ENCODE data around the gene MZB1. TPM values are rescaled to one million over a fixed set of nuclear protein-coding genes. Genes with fewer than 3 reads are reported as not detected.

Gene MZB1
- total RNA-seq, 1 donor from 2014 or later: not detected

DNA sequence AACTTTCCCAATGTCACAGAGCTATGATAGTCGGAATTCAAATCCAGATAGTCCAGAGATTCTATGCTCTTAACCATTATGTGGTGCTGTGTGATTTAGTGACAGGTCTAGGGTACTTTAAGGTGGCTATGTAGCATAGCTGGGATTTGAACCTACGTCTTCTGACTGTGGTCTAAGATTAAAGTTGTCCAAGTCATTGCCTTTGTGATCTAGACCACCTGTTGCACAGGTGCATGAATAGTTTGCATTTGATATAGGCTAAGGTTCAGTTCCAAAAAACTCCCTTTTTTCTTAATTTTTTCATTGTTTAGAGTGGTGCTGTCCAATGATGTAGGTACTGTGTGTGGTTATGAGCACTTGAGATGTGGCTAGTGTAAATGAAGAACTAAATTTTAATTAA lies 45.5 kb downstream of the MZB1 start:
- Histone ChIP-seq H3K4me1 (peaks cover 51% of the 10 kb centered on the region), H3K27me3 (no peaks in the 10 kb centered on the region), H3K27ac (no peak overlapping the region), H3K9me3 (no peaks in the 10 kb centered on the region), H3K36me3 (peaks cover 0 to 5% of the 10 kb centered on the region in 2 donors), H3K4me3 (no peak overlapping the region)
- intact Hi-C loops (cut with DNase I): no loop called here
- TF ChIP-seq, protein P1, sequence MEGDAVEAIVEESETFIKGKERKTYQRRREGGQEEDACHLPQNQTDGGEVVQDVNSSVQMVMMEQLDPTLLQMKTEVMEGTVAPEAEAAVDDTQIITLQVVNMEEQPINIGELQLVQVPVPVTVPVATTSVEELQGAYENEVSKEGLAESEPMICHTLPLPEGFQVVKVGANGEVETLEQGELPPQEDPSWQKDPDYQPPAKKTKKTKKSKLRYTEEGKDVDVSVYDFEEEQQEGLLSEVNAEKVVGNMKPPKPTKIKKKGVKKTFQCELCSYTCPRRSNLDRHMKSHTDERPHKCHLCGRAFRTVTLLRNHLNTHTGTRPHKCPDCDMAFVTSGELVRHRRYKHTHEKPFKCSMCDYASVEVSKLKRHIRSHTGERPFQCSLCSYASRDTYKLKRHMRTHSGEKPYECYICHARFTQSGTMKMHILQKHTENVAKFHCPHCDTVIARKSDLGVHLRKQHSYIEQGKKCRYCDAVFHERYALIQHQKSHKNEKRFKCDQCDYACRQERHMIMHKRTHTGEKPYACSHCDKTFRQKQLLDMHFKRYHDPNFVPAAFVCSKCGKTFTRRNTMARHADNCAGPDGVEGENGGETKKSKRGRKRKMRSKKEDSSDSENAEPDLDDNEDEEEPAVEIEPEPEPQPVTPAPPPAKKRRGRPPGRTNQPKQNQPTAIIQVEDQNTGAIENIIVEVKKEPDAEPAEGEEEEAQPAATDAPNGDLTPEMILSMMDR (IDR thresholded peaks at IDR 0.05): no peak
- no peak for TF ChIP-seq POLR2AphosphoS5 (IDR thresholded peaks at IDR 0.05; ENCODE audit: insufficient read depth in 1 of 2, low read depth in 1 of 2)
- no peak for TF ChIP-seq POLR2A (IDR thresholded peaks at IDR 0.05)
- no peak for DNase-seq (ENCODE audit: extremely low spot score in 2 of 2)

DNA sequence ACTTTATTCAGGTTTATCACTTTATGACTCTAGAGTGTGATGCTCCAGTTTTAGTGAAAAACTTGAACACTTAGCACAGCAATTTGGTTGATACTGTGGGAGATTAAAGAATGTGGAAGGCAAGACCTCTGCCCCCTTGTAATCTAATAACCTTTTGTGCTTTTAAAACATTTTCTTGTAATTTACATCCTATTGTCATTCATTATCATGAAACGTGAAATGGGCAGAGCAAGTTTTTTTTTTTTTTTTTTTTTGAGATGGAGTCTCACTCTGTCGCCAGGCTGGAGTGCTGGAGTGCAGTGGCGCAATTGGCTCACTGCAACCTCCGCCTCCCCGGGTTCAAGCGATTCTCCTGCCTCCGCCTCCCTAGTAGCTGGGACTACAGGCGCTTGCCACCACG lies 46.2 kb downstream of the MZB1 start:
- H3K9me3 ChIP-seq: no peaks in the 10 kb centered on the region
- no peaks in the 10 kb centered on the region for H3K27me3 ChIP-seq
- no peak for DNase-seq (ENCODE audit: extremely low spot score in 2 of 2)
- intact Hi-C loops (cut with DNase I): no loop called here
- H3K27ac ChIP-seq: no peak overlapping the region
- TF ChIP-seq POLR2AphosphoS5 (IDR thresholded peaks at IDR 0.05; ENCODE audit: insufficient read depth in 1 of 2, low read depth in 1 of 2) (no peak), POLR2A (IDR thresholded peaks at IDR 0.05) (no peak)
- TF ChIP-seq, protein P1 (IDR thresholded peaks at IDR 0.05): no peak
- peaks cover 0 to 5% of the 10 kb centered on the region in 2 donors for H3K36me3 ChIP-seq
- peak overlapping the region in 1 of 2 donors; percentile 1 for H3K4me3 ChIP-seq
- H3K4me1 ChIP-seq: peaks cover 48% of the 10 kb centered on the region

DNA sequence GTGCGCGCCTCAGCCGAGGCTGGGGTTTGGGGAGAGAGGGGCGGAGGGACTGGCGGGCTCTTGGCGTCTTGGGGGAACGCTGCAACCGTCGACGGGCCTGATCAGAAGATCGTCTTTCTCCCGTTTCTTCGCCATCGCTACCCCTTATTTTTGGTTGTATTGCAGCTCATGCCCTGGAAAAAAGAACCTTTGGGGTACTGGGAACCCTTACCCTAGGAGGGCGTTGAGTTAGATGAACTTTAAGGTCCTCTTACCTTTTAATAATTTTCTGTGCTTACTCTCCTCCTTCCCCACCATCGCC lies 47.3 kb downstream of the MZB1 start:
- no peaks in the 10 kb centered on the region for H3K9me3 ChIP-seq
- peaks cover 0 to 5% of the 10 kb centered on the region in 2 donors for H3K36me3 ChIP-seq
- H3K4me1 ChIP-seq: peaks cover 44% of the 10 kb centered on the region
- intact Hi-C loops (cut with DNase I): no loop called here
- DNase-seq (ENCODE audit: extremely low spot score in 2 of 2): no peak
- peak overlapping the region; percentile 100 for H3K27ac ChIP-seq
- peak overlapping the region; percentile 87 to 96 for H3K4me3 ChIP-seq
- no peaks in the 10 kb centered on the region for H3K27me3 ChIP-seq
- TF ChIP-seq POLR2AphosphoS5 (IDR thresholded peaks at IDR 0.05; ENCODE audit: insufficient read depth in 1 of 2, low read depth in 1 of 2) (no peak), POLR2A (IDR thresholded peaks at IDR 0.05) (no peak)
- TF ChIP-seq, protein P1 (IDR thresholded peaks at IDR 0.05): no peak

DNA sequence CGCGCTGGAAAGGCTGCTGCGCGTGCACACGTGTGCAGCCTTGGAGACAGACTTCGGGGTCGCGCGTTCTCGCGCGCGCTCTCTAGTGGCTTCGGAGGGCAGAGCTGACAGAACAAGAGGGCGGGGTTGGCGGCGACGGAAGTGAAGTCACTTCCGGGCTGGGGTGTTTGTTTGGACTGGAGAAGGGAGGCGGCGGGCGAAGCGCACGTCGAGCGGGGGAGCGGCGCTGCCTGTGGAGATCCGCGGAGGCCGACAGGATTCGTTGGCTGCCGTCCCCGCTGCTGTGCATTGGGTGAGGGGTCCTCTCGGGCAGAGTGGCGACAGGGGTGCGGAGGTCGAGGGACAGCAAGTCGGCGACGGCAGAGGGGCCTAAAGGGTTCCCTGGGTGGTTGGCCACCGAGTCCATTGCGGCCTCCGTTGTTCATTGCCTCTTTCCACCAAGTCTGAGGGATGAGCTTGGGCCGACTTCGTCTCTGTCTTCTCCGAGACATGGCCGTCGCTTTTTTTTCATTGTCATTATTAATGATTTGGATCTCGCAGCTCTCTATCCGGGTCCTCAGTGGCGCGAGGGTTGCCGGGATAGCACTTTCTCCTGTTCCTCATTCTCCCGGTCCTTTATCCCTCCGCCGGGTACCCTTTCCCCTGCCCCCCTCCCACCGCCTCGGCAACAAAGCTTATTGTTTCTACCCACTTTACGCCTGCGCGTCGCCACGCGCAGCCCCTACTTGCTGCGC lies 47.9 kb downstream of the MZB1 start, which contains the start of gene PAIP2:
Gene PAIP2, plus strand, starts transcription at position 166 of the 734 bp plus-strand sequence. CDS start 21,931 bp downstream, outside the sequence.
- Histone ChIP-seq H3K4me1 (peaks cover 43% of the 10 kb centered on the region), H3K27me3 (no peaks in the 10 kb centered on the region), H3K4me3 (peak within 1 kb of the TSS; percentile 87 to 96), H3K36me3 (peaks cover 0 to 5% of the 10 kb centered on the region in 2 donors), H3K27ac (peak within 1 kb of the TSS; percentile 100), H3K9me3 (no peaks in the 10 kb centered on the region)
- peak; percentile 95 to 98 for DNase-seq (ENCODE audit: extremely low spot score in 2 of 2)
- TF ChIP-seq POLR2AphosphoS5 (IDR thresholded peaks at IDR 0.05; ENCODE audit: insufficient read depth in 1 of 2, low read depth in 1 of 2) (peak; percentile 85 to 98), POLR2A (IDR thresholded peaks at IDR 0.05) (peak in 1 of 2 donors; percentile 89)
- TF ChIP-seq, protein P1 (IDR thresholded peaks at IDR 0.05): peak; percentile 51 to 73 (median 72)
- intact Hi-C loops (cut with DNase I): no loop called here

DNA sequence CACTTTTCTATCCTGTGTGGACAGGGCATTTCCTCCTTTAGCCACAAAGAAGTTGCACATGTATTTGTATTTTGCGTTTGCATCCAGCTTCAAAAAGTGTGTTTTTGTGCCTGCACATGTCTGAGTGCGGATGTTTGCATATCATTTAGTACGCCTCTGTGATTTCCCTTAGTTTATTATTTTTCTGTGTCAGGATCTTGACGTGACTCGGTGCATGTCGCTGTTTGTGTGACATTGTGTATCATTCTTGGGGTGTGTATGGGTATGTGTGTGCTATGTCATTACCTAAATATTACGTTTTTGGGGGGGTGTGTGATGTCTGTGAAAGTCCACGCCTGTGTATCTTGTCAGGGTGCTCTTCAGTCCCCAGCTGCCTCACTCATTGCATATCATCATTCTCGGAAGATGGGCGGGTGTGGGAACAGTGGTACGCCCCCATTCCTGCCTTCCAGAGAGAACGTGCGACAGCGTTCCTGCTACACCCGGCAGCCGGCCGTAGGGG lies 48.5 kb downstream of the MZB1 start:
- Histone ChIP-seq H3K4me3 (peak overlapping the region; percentile 87 to 96), H3K4me1 (peaks cover 37% of the 10 kb centered on the region), H3K36me3 (peaks cover 0 to 5% of the 10 kb centered on the region in 2 donors), H3K27me3 (no peaks in the 10 kb centered on the region), H3K27ac (peak overlapping the region; percentile 100), H3K9me3 (no peaks in the 10 kb centered on the region)
- TF ChIP-seq POLR2A (IDR thresholded peaks at IDR 0.05) (no peak), POLR2AphosphoS5 (IDR thresholded peaks at IDR 0.05; ENCODE audit: insufficient read depth in 1 of 2, low read depth in 1 of 2) (no peak)
- TF ChIP-seq, protein P1 (IDR thresholded peaks at IDR 0.05): no peak
- no peak for DNase-seq (ENCODE audit: extremely low spot score in 2 of 2)
- intact Hi-C loops (cut with DNase I): no loop called here

Data from vagina (tissue), 2 donors.